RWPE2 (cell line): Measurements from ENCODE around the gene RILPL1.
"Not testable (repeated sequence)": the region's sequence is repeated elsewhere in the genome, so short reads cannot be mapped to it uniquely, and the experiment has no call there.

Experiments used
- ATAC-seq: fragments of 200-7000 bp; cut with Tn5 transposase; 3 replicates; pipeline ENCODE4 v1.9.1; 2021; ENCODE audit warnings: low read depth
- DNase-seq: peaks from one replicate; pipeline ENCODE4 v3.0.0-alpha.2; 2020; ENCODE audit warnings: low spot score
- H3K27ac ChIP-seq: fragments of 450-650 bp; 2 replicates; pipeline ENCODE4 v1.5.1; 2017; ENCODE audit warnings: mild to moderate bottlenecking; ENCODE audit not compliant: poor library complexity, severe bottlenecking
- H3K27me3 ChIP-seq: fragments of 250-450 bp; sonication (Bioruptor Pico); 2 replicates; pipeline ENCODE4 v1.5.1; 2021; ENCODE audit warnings: mild to moderate bottlenecking, moderate library complexity; ENCODE audit not compliant: insufficient read depth, poor library complexity, severe bottlenecking
- H3K36me3 ChIP-seq: fragments of 250-450 bp; sonication (Bioruptor Pico); 2 replicates; pipeline ENCODE4 v1.5.1; 2020; ENCODE audit warnings: low read depth, mild to moderate bottlenecking, moderate library complexity
- H3K4me1 ChIP-seq: fragments of 250-450 bp; sonication (Bioruptor Pico); 2 replicates; pipeline ENCODE4 v1.5.1; 2021; ENCODE audit warnings: mild to moderate bottlenecking, moderate library complexity; ENCODE audit not compliant: insufficient read depth, poor library complexity, severe bottlenecking
- H3K4me3 ChIP-seq: fragments of 250-450 bp; sonication (Bioruptor Pico); 2 replicates; pipeline ENCODE4 v1.5.1; 2021; ENCODE audit warnings: mild to moderate bottlenecking, moderate library complexity; ENCODE audit not compliant: severe bottlenecking
- H3K9me3 ChIP-seq: fragments of 250-450 bp; sonication (Bioruptor Pico); 2 replicates; pipeline ENCODE4 v1.5.1; 2021; ENCODE audit warnings: mild to moderate bottlenecking, moderate library complexity; ENCODE audit not compliant: severe bottlenecking
- TF ChIP-seq, protein P1 (sequence below): fragments of 450-650 bp; IDR thresholded peaks from one replicate; pipeline ENCODE4 v1.5.1; 2017; ENCODE audit warnings: mild to moderate bottlenecking, moderate library complexity; ENCODE audit not compliant: poor library complexity, severe bottlenecking

Gene RILPL1

DNA sequence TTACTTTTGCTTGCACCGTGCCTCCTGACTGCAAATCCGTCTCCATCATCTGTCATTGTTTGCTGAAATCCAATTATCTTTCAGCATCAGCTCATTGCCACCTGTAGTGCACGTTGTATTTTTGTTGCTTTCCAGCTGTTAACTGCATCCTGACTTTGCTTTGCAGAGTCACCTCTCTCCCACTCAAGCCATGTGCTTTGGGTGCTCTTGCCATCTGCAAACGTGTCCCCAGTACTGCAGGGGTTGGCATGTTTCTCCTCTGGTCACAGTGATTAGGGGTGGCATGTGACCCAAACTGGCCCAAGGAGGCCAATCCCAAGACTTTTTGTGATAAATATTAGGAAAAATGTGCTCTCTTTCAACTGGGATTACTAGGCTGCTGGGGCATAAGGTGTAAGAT is 40.4 kb upstream of the RILPL1 start:
- TF ChIP-seq, protein P1, sequence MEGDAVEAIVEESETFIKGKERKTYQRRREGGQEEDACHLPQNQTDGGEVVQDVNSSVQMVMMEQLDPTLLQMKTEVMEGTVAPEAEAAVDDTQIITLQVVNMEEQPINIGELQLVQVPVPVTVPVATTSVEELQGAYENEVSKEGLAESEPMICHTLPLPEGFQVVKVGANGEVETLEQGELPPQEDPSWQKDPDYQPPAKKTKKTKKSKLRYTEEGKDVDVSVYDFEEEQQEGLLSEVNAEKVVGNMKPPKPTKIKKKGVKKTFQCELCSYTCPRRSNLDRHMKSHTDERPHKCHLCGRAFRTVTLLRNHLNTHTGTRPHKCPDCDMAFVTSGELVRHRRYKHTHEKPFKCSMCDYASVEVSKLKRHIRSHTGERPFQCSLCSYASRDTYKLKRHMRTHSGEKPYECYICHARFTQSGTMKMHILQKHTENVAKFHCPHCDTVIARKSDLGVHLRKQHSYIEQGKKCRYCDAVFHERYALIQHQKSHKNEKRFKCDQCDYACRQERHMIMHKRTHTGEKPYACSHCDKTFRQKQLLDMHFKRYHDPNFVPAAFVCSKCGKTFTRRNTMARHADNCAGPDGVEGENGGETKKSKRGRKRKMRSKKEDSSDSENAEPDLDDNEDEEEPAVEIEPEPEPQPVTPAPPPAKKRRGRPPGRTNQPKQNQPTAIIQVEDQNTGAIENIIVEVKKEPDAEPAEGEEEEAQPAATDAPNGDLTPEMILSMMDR, result no peak
- Histone ChIP-seq H3K27me3 (no peaks in the 10 kb centered on the region), H3K9me3 (no peaks in the 10 kb centered on the region), H3K36me3 (0 out of 2 replicates have a peak, but pooled peaks cover 4% of the 10 kb centered on the region), H3K4me1 (no peaks in the 10 kb centered on the region), H3K4me3 (no peak overlapping the region), H3K27ac (no peak overlapping the region)
- ATAC-seq (no peak), DNase-seq (no peak)

DNA sequence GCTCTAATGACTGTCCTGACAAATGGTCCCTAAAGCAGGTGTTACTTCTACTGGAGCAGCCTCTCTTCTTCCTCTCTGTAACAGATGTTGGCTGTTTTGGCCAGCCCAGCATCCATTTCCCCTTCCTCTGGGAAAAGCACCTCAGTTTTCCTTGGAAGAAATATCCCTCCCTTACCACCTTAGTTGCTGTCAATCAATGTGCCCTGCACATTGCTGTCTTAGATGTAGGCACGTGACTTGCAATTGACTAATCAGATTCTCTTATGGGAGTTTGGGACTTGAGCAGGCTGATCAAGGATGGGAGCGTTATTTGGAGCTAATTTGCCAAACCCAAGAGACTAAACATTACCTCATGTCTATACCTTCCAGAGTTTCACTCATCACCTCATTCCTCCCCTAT is 38.9 kb upstream of the RILPL1 start:
- 0 out of 2 replicates have a peak, but pooled peaks cover 2% of the 10 kb centered on the region for H3K36me3 ChIP-seq
- no peak overlapping the region for H3K4me3 ChIP-seq
- no peaks in the 10 kb centered on the region for H3K9me3 ChIP-seq
- no peak for DNase-seq
- no peak overlapping the region for H3K27ac ChIP-seq
- TF ChIP-seq, protein P1, result no peak
- no peaks in the 10 kb centered on the region for H3K27me3 ChIP-seq
- ATAC-seq, result no peak
- no peaks in the 10 kb centered on the region for H3K4me1 ChIP-seq

DNA sequence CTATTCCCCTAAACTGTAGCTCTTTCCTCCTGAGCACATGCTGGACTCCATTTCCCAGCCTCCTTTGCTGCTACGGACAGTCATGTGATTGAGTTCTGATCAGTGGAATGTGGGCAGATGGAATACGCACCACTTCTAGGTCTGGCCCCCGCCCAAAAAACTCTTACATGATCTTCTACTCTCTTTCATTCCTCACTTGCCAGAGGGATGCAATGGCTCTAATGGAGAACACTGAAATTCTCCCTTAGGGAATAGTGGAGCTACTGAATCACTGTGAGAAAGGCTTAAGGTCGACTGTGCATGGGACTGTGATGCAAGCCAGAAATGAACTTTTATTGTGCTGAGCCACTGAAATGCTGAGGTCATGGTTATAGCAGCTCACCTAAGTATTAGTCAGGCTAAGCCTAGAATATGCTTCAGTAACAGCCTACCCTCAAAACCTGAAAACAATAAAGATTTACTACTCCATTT is 37.9 kb upstream of the RILPL1 start:
- no peaks in the 10 kb centered on the region for H3K36me3 ChIP-seq
- ATAC-seq, result peak; percentile 75
- no peaks in the 10 kb centered on the region for H3K4me1 ChIP-seq
- H3K27me3 ChIP-seq, result no peaks in the 10 kb centered on the region
- no peak overlapping the region for H3K4me3 ChIP-seq
- no peak overlapping the region for H3K27ac ChIP-seq
- no peaks in the 10 kb centered on the region for H3K9me3 ChIP-seq
- DNase-seq, result no peak
- TF ChIP-seq, protein P1, result no peak

DNA sequence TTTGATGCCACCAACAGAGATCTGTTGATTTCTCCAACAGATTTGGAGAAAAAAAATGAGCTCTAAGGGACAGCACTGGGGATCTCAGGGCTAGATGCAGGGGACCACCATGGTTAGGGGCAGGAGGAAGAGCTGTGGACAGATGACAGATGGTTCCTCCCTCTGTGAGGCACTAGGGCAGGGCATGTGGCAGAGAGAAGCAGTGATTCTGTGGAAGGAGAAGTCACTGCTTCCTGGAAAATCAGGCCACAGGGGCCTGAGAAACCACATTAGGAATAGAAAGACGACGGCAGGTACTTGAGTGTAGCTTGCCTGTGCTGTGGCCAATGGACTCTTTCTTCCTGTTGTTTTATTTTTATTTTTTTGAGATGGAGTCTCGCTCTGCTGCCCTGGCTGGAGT is 25.9 kb upstream of the RILPL1 start:
- Histone ChIP-seq H3K36me3 (no peaks in the 10 kb centered on the region), H3K4me1 (no peaks in the 10 kb centered on the region), H3K27ac (no peak overlapping the region), H3K9me3 (no peaks in the 10 kb centered on the region), H3K27me3 (no peaks in the 10 kb centered on the region), H3K4me3 (no peak overlapping the region)
- TF ChIP-seq, protein P1, result no peak
- DNase-seq, result no peak
- ATAC-seq, result no peak

DNA sequence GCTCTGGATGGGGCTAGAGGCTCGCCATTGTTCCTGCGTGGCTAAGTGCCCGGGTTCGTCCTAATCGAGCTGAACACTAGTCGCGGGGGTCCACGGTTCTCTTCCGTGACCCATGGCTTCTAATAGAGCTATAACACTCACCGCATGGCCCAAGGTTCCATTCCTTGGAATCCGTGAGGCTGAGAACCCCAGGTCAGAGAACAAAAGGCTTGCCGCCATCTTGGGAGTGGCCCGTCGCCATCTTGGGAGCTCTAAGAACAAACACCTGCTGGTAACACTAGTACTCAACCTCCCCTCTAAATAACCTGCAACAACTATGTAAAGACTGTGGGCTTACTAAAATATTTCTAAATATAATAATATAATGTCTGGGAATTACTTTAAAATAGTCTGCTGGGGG is 25.0 kb upstream of the RILPL1 start:
- H3K27ac ChIP-seq, ATAC-seq, H3K4me3 ChIP-seq, H3K9me3 ChIP-seq, DNase-seq, H3K4me1 ChIP-seq, H3K27me3 ChIP-seq, H3K36me3 ChIP-seq: not testable (repeated sequence)

DNA sequence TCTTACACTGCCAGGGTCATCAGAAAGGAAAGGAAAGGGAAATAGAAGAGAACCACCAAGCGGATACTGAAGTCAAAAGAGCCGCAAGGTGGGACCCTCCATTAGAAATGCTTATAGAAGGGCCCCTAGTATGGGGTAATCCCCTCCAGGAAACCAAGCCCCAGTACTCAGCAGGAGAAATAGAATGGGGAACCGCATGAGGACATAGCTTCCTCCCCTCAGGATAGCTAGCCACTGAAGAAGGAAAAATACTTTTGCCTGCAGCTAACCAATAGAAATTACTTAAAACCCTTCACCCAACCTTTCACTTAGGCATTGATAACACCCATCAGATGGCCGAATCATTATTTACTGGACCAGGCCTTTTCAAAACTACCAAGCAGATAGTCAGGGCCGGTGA is 21.3 kb upstream of the RILPL1 start:
- H3K27me3 ChIP-seq, H3K4me3 ChIP-seq, H3K4me1 ChIP-seq, H3K27ac ChIP-seq, H3K9me3 ChIP-seq, DNase-seq, ATAC-seq, H3K36me3 ChIP-seq: not testable (repeated sequence)

DNA sequence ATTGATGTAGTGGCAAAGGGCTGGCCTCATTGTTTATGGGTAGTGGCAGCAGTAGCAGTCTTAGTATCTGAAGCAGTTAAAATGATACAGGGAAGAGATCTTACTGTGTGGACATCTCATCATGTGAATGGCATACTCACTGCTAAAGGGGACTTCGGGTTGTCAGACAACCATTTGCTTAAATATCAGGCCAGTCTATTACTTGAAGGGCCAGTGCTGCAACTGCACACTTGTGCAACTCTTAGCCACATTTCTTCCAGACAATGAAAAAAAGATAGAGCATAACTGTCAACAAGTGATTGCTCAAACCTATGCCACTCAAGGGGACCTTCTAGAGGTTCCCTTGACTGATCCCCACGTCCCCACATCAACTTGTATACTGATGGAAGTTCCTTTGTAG is 20.6 kb upstream of the RILPL1 start:
- not testable (repeated sequence) for H3K27me3 ChIP-seq, H3K4me3 ChIP-seq, ATAC-seq, DNase-seq, H3K36me3 ChIP-seq, H3K4me1 ChIP-seq, H3K27ac ChIP-seq, H3K9me3 ChIP-seq
